ENCODE measurements around the gene STRA6.
"Not testable (repeated sequence)": the region's sequence is repeated elsewhere in the genome, so short reads cannot be mapped to it uniquely, and the experiment has no call there.

Gene STRA6

DNA sequence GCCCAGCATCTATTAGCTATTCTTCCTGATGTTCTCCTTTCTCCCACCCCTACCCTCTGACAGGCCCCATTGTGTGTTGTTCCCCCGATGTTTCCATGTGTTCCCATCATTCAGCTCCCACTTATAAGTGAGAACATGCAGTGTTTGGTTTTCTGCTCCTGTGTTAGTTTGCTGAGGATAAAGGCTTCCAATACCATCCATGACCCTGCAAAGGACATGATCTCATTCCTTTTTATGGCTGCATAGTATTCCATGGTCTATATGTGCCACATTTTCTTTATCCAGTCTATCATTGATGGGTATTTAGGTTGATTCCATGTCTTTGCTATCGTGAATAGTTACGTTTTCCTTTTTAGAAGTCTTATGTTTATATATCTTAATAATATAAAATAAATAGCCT is 42.2 kb downstream of the STRA6 start:
- DNase-seq (ENCODE audit: low read depth), result not testable (repeated sequence)

GRCh38 chr15:74159773-74160172 is 42.8 kb downstream of the STRA6 start:
- DNase-seq (ENCODE audit: low read depth), result no peak

GRCh38 chr15:74158855-74159650 is 43.5 kb downstream of the STRA6 start:
- no peak for DNase-seq (ENCODE audit: low read depth)

- no peak for DNase-seq (ENCODE audit: low read depth)
These were observed 44.4 kb downstream of the STRA6 start for GRCh38 chr15:74157868-74158827.

GRCh38 chr15:74156678-74157411 is 45.7 kb downstream of the STRA6 start:
- no peak for DNase-seq (ENCODE audit: low read depth)

DNA sequence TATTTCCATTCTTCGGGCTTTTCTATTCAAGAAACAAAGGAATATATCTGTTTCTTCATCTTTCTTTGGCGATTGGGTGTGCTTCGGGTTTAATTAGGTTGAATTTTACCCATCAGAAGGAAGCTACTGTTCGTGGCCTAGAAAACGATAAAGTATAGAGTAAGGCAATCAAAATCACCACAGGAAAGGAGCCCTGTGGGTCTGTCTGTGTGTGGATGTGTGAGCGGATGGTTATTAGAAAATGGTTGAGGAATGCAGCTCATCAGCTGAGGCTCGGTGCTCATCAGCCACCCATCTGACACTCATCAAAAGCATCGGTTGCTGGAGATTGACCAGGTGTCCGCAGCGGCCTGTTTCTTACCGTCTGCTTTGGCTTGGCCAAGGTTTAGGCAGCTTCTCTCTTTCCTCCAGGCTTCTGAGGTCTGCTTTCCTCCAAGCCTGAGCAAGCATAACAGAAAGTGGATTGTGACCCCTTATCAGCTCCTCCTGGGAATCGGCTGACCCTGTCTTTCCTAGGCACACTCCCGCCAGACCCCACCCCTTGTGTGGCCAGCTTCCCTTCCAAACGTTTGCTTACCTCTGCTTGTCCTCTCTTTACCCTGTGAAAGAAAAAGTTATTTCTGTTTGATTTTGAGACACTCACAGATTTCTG is 46.7 kb downstream of the STRA6 start:
- DNase-seq (ENCODE audit: low read depth), result no peak

DNA sequence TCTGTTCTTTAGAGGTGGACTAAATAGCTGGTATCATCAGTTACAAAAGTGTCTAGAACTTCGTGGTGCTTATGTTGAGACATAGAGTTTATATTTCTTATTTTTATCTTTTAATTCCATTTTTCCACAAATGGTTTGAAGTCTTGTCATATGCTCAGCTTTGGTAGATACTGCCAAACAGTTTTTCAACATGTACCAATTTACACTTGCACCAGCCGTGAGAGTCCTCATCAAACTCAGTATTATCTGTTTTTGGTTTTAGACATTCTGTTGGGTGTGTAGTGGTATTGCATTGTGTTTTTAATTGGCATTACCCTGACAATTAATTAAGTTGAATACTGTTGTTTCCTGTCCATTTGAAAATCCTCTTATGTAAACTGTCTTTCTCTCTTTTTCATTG is 55.5 kb downstream of the STRA6 start:
- DNase-seq (ENCODE audit: low read depth), result no peak

GRCh38 chr15:74146277-74146800 is 56.2 kb downstream of the STRA6 start:
- DNase-seq (ENCODE audit: low read depth), result no peak

DNA sequence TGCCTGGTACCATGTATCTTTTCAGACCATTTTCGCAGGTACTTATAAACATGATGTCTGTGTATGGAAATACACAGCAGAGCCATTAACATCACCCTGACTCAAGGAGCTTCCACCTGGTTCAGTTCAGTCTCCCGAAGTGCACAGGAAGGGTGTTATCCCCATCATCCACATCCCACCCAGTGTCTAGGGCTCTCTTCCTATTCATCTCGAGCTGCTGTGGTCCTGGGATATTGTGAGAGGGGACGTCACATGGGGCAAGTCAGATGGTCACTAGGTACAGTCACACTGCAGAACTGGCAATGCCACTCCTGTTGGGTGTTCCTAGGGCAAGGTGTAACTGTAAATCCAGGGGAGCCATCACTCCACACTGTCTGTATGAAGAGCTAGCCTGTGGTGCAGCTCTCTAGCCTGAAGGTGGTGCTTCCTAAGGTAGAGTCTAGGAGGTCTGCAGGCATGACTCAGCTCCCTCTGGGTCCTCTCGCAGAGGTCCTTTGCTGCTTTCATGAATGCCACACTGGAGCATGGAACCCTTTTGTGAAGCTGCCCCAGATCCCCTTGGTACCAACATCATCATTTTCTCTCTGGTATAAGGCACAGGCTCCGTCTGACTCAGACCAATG is 58.3 kb downstream of the STRA6 start:
- DNase-seq (ENCODE audit: low read depth), result no peak

DNA sequence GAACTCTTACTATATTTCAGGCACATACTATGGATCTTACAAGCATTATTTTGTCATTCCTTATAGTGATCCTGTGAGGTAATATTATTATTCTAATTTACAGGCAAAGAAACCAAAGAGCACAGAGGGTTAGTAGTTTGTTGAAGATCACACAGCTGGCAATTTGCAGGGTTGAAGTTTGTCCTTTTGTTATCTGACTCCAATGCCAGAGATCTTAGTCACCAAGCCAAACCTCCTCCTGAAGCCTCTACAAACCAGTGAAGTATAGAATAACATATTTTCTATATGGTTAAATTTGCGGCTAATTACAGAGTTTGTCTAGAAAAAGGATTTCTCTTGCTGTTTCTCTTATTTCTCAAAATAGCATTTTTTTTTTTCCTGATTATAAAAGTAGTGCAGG is 61.0 kb downstream of the STRA6 start:
- DNase-seq (ENCODE audit: low read depth), result no peak

DNA sequence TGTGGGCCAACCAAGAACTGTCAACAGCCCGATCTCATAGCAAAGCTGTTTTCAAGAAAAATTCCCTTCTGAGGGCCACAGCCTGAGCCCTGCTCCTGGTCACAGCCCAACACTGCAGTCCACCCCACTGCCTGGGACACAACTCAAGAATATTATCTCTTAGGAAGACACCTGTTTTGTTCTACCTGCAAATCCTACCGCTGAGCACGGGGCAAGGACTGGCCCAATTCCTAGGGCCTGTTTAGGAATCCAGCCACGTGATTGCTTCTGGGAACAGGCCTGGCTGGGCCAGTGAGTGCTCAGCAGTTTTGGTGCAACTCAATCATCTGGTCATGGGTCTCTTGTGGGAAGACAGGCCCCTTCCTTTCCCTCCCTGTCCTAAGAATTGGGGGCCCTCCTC is 63.9 kb downstream of the STRA6 start:
- DNase-seq (ENCODE audit: low read depth), result no peak

GRCh38 chr15:74137537-74137894 is 65.1 kb downstream of the STRA6 start:
- DNase-seq (ENCODE audit: low read depth), result no peak

DNA sequence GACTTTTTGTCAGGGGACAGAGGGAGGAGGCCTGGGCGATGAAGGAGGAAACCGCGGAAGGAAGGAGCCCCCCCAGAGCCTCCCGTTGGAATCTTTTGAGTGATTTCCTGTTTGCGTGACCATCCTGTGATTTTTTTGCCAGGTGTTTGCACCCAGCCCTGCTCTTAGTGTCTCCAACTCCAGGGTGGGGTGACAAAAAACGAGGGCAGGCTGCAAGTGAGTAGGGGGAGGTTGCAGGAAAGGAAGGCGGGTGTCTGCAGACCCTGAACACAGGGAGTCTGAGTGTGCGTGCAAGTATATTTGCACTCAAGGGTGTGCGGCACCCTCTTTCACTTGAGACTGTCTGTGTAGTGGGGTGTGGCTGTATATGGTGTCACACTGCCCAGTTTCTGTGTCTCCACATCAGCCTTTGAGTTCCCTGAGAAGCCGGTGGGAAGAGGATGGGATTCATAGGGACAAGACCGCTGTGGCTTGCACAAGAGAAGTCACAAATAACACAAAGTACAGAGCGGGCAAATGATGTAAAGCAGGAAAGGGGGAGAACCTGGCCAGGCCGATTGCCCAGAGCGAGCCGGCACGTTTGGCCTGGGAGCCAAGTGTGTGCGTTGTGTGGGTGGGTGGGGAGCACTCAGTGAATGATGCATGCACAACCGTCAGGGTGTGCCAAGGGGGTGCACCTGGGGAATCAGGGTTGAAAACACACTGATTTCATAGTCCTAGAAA is 65.6 kb downstream of the STRA6 start:
- DNase-seq (ENCODE audit: low read depth), result no peak

DNA sequence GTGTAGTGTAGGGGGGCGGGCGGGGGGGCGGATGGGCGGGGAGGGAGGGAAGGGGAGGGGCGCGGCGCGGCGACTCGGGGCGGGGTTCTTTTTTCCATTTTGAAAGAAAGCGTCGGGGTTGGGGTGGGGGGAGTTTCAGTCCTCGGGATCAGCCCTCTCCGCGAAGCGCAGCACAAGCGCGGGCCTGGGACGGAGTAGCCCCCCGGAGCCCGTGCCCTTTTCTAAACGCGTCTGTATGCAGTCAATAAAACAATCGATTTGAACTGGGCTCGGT is 66.1 kb downstream of the STRA6 start:
- no peak for DNase-seq (ENCODE audit: low read depth)

DNA sequence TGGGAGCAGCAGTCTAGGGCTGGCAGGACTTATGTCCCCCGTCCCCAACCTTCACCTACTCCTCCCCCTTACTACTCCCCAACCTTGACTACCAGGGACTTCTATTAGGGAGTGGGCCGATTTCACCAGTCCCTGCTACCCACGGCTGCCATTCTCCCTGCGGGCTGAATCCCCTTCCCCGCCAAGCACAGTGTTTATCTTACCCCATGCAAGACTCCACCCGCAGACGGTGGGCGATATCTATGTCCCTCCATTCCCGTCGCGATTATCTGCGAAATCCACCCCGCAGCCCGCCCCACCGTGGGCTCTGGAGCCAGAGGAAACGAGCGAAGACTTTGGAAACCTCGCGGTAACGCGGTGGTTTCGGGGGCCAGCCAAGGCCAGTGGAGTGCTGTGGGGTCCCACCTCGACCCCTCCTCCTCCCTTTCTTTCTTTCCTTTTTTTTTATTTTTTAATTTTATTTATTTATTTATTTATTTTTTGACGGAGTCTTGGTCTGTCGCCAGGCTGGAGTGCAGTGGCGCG is 67.5 kb downstream of the STRA6 start:
- no peak for DNase-seq (ENCODE audit: low read depth)

DNA sequence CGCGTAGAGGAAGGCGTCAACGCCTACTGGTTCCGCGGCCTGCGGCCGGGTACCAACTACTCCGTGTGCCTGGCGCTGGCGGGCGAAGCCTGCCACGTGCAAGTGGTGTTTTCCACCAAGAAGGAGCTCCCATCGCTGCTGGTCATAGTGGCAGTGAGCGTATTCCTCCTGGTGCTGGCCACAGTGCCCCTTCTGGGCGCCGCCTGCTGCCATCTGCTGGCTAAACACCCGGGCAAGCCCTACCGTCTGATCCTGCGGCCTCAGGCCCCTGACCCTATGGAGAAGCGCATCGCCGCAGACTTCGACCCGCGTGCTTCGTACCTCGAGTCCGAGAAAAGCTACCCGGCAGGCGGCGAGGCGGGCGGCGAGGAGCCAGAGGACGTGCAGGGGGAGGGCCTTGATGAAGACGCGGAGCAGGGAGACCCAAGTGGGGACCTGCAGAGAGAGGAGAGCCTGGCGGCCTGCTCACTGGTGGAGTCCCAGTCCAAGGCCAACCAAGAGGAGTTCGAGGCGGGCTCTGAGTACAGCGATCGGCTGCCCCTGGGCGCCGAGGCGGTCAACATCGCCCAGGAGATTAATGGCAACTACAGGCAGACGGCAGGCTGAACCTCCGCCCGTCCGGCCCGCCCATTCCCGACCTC is 68.1 kb downstream of the STRA6 start:
- DNase-seq (ENCODE audit: low read depth), result no peak

- no peak for DNase-seq (ENCODE audit: low read depth)
These were observed 68.7 kb downstream of the STRA6 start for GRCh38 chr15:74133694-74134386.

- no peak for DNase-seq (ENCODE audit: low read depth)
These were observed 69.6 kb downstream of the STRA6 start for GRCh38 chr15:74132681-74133651.
